Endothelial cell (in vitro differentiated cells): ENCODE results near the gene AFF2. TPM values are rescaled to one million over a fixed set of nuclear protein-coding genes. Genes with fewer than 3 reads are reported as not detected.

ENCODE experiments used
- DNase-seq: peaks from one replicate; pipeline ENCODE4 v3.0.0; 2021; ENCODE audit warnings: low spot score
- H3K27ac Mint-ChIP-seq: one replicate; pipeline ENCODE4 v1.8.0; 2021; ENCODE audit warnings: mixed read lengths, inconsistent platforms; ENCODE audit not compliant: unreplicated experiment
- H3K27me3 Mint-ChIP-seq: one replicate; pipeline ENCODE4 v1.8.0; 2021; ENCODE audit warnings: mild to moderate bottlenecking, moderate library complexity, mixed read lengths, inconsistent platforms; ENCODE audit not compliant: unreplicated experiment
- H3K36me3 Mint-ChIP-seq: one replicate; pipeline ENCODE4 v1.8.0; 2021; ENCODE audit warnings: mild to moderate bottlenecking, low read depth, mixed read lengths, inconsistent platforms; ENCODE audit not compliant: unreplicated experiment
- H3K4me1 Mint-ChIP-seq: one replicate; pipeline ENCODE4 v1.8.0; 2021; ENCODE audit warnings: mild to moderate bottlenecking, mixed read lengths, inconsistent platforms; ENCODE audit not compliant: unreplicated experiment
- H3K4me3 Mint-ChIP-seq: one replicate; pipeline ENCODE4 v1.8.0; 2021; ENCODE audit warnings: mild to moderate bottlenecking, mixed read lengths, inconsistent platforms; ENCODE audit not compliant: unreplicated experiment
- H3K9me3 Mint-ChIP-seq: one replicate; pipeline ENCODE4 v1.8.0; 2021; ENCODE audit warnings: mixed read lengths, inconsistent platforms; ENCODE audit not compliant: unreplicated experiment
- CTCF ChIP-seq: fragments of 200-600 bp; sonication (generic); IDR thresholded peaks from one replicate; pipeline ENCODE4 v1.5.0; 2021; ENCODE audit warnings: antibody characterized with exemption; ENCODE audit not compliant: unreplicated experiment
- total RNA-seq: library from RNA; stranded (reverse); fragmentation: NEBNext Ultra II Directional; extraction: Animal tissue kit (Norgen Biotek cat#: 25700); gene quantifications from one replicate; pipeline ENCODE4 v1.2.1, GENCODE V29; 2021; ENCODE audit not compliant: unreplicated experiment

Gene AFF2
- total RNA-seq, 1 donor from 2014 or later = 9.3 TPM

- Mint-ChIP-seq H3K9me3 (no peaks in the 10 kb centered on the region), H3K36me3 (no peaks in the 10 kb centered on the region), H3K4me3 (no peak overlapping the region), H3K27ac (no peak overlapping the region), H3K4me1 (no peaks in the 10 kb centered on the region), H3K27me3 (peaks cover 2% of the 10 kb centered on the region)
- DNase-seq = no peak
- no peak for TF ChIP-seq CTCF
Observed at GRCh38 chrX:149044471-149044870, 544.1 kb downstream of the AFF2 start.

GRCh38 chrX:149045645-149046210 is 545.3 kb downstream of the AFF2 start:
- Mint-ChIP-seq H3K9me3 (no peaks in the 10 kb centered on the region), H3K36me3 (no peaks in the 10 kb centered on the region)
- no peak for TF ChIP-seq CTCF

More at GRCh38 chrX:149045645-149046210, 545.3 kb downstream of the AFF2 start:
- Mint-ChIP-seq H3K27me3 (peaks cover 2% of the 10 kb centered on the region), H3K4me1 (no peaks in the 10 kb centered on the region), H3K27ac (no peak overlapping the region), H3K4me3 (no peak overlapping the region)
- no peak for DNase-seq
